ENCODE measurements around the gene DYRK1B. TPM values are rescaled to one million over a fixed set of nuclear protein-coding genes. Genes with fewer than 3 reads are reported as not detected.
A peak's percentile ranks its signal among the peaks of the same experiment; 100 is the strongest.

DYRK1B gene
- polyA plus RNA-seq, 1 donor from 2014 or later, result 11.3 TPM

DNA sequence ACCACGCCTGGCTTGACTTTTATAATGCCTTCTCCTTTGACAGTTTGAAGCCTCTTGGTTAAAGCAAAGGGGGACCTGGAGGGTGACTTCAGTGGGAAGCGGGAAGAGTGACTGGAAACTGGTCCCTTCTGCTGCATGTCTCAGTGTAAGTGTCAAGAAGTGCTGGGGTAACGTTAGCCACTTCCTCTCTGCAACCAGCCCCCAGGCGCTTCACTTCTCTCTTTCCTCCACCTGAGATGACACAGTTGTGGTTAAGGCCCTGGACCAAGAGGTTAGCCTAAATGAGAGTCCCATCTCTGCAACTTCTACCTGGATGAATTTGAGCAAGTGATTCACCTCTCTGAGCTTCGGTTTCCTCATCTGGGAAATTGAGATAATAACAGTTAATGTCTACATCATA is 39.0 kb downstream of the DYRK1B start:
- H2AFZ ChIP-seq (ENCODE audit: low read depth, low read length), result no peak overlapping the region

DNA sequence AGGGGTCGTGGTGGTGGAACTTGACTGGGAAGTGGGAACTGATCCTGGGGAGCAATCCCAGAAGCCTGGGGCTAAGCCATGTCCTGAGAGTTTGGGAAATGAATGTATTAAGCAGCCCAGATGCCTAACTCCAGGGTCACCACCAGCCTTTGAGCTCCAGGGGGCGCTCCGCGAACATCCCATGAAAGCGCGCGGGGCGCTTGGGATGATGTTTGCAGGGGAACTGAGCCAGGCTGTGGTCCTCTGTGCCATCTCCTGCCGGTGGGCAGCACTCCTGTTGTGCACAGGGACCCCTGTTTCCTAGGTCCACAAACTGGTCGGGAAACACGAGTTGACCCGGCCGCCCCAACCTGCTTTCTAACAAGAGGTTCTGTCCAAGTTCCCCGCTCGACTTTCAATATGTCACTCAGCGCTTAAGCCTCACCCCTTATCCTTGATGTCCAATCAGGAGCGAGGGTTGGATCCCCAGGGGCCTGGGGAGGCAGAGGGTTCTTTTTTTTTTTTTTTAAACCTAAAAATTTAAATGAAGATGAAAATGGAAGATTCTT is 40.9 kb downstream of the DYRK1B start:
- H3K27me3 ChIP-seq (ENCODE audit: insufficient read depth, low read depth, low read length), result no peaks in the 10 kb centered on the region
- no peaks in the 10 kb centered on the region for H4K20me1 ChIP-seq (ENCODE audit: insufficient read depth)
- peak overlapping the region; percentile 63 for H3K4me3 ChIP-seq (ENCODE audit: low read length)
- no peak overlapping the region for H3K4me2 ChIP-seq (ENCODE audit: low read length)
- no peak overlapping the region for H2AFZ ChIP-seq (ENCODE audit: low read depth, low read length)
- no peak overlapping the region for H3K27ac ChIP-seq (ENCODE audit: low read length)
- no peaks in the 10 kb centered on the region for H3K36me3 ChIP-seq (ENCODE audit: insufficient read depth, low read length)
- no peaks in the 10 kb centered on the region for H3K79me2 ChIP-seq (replicated peaks; ENCODE audit: insufficient read depth, low read length)
- TF ChIP-seq TAF1 (IDR thresholded peaks at IDR 0.05; ENCODE audit: low read depth) (no peak), POLR2AphosphoS5 (IDR thresholded peaks at IDR 0.05) (no peak), EP300 (conservative IDR thresholded peaks at IDR 0.05; ENCODE audit: poor library complexity, severe bottlenecking) (no peak), EZH2 (IDR thresholded peaks at IDR 0.05; ENCODE audit: borderline replicate concordance, insufficient read depth, low read length, poor library complexity, severe bottlenecking) (no peak), MXI1 (conservative IDR thresholded peaks at IDR 0.05; ENCODE audit: poor library complexity, severe bottlenecking) (peak; percentile 49), RAD21 (conservative IDR thresholded peaks at IDR 0.05) (peak; percentile 76), SMC3 (conservative IDR thresholded peaks at IDR 0.05; ENCODE audit: poor library complexity) (peak; percentile 78)
- TF ChIP-seq, protein P1, sequence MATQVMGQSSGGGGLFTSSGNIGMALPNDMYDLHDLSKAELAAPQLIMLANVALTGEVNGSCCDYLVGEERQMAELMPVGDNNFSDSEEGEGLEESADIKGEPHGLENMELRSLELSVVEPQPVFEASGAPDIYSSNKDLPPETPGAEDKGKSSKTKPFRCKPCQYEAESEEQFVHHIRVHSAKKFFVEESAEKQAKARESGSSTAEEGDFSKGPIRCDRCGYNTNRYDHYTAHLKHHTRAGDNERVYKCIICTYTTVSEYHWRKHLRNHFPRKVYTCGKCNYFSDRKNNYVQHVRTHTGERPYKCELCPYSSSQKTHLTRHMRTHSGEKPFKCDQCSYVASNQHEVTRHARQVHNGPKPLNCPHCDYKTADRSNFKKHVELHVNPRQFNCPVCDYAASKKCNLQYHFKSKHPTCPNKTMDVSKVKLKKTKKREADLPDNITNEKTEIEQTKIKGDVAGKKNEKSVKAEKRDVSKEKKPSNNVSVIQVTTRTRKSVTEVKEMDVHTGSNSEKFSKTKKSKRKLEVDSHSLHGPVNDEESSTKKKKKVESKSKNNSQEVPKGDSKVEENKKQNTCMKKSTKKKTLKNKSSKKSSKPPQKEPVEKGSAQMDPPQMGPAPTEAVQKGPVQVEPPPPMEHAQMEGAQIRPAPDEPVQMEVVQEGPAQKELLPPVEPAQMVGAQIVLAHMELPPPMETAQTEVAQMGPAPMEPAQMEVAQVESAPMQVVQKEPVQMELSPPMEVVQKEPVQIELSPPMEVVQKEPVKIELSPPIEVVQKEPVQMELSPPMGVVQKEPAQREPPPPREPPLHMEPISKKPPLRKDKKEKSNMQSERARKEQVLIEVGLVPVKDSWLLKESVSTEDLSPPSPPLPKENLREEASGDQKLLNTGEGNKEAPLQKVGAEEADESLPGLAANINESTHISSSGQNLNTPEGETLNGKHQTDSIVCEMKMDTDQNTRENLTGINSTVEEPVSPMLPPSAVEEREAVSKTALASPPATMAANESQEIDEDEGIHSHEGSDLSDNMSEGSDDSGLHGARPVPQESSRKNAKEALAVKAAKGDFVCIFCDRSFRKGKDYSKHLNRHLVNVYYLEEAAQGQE (IDR thresholded peaks at IDR 0.05; ENCODE audit: borderline replicate concordance), result no peak
- TF ChIP-seq, protein P2, sequence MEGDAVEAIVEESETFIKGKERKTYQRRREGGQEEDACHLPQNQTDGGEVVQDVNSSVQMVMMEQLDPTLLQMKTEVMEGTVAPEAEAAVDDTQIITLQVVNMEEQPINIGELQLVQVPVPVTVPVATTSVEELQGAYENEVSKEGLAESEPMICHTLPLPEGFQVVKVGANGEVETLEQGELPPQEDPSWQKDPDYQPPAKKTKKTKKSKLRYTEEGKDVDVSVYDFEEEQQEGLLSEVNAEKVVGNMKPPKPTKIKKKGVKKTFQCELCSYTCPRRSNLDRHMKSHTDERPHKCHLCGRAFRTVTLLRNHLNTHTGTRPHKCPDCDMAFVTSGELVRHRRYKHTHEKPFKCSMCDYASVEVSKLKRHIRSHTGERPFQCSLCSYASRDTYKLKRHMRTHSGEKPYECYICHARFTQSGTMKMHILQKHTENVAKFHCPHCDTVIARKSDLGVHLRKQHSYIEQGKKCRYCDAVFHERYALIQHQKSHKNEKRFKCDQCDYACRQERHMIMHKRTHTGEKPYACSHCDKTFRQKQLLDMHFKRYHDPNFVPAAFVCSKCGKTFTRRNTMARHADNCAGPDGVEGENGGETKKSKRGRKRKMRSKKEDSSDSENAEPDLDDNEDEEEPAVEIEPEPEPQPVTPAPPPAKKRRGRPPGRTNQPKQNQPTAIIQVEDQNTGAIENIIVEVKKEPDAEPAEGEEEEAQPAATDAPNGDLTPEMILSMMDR (IDR thresholded peaks at IDR 0.05; ENCODE audit: poor library complexity, severe bottlenecking), result peak; percentile 85
- H3K9ac ChIP-seq (ENCODE audit: low read length), result no peak overlapping the region
- H3K9me2 ChIP-seq (ENCODE audit: insufficient read depth, low read length), result no peaks in the 10 kb centered on the region
- peaks cover 4% of the 10 kb centered on the region for H3K9me3 ChIP-seq (ENCODE audit: low read length)
- H3F3A ChIP-seq (ENCODE audit: insufficient read depth, low read length, poor library complexity, severe bottlenecking), result no peaks in the 10 kb centered on the region

More for the DNA sequence above, 39.0 kb downstream of the DYRK1B start:
- Histone ChIP-seq H4K20me1 (ENCODE audit: insufficient read depth) (no peaks in the 10 kb centered on the region), H3K27me3 (ENCODE audit: insufficient read depth, low read depth, low read length) (no peaks in the 10 kb centered on the region), H3K79me2 (replicated peaks; ENCODE audit: insufficient read depth, low read length) (no peaks in the 10 kb centered on the region), H3K4me3 (ENCODE audit: low read length) (no peak overlapping the region), H3K9me2 (ENCODE audit: insufficient read depth, low read length) (no peaks in the 10 kb centered on the region), H3K9ac (ENCODE audit: low read length) (no peak overlapping the region), H3K27ac (ENCODE audit: low read length) (no peak overlapping the region), H3K4me2 (ENCODE audit: low read length) (no peak overlapping the region), H3K36me3 (ENCODE audit: insufficient read depth, low read length) (no peaks in the 10 kb centered on the region), H3K9me3 (ENCODE audit: low read length) (no peaks in the 10 kb centered on the region), H3F3A (ENCODE audit: insufficient read depth, low read length, poor library complexity, severe bottlenecking) (no peaks in the 10 kb centered on the region)
- TF ChIP-seq EP300 (conservative IDR thresholded peaks at IDR 0.05; ENCODE audit: poor library complexity, severe bottlenecking) (no peak), SMC3 (conservative IDR thresholded peaks at IDR 0.05; ENCODE audit: poor library complexity) (no peak), TAF1 (IDR thresholded peaks at IDR 0.05; ENCODE audit: low read depth) (no peak), RAD21 (conservative IDR thresholded peaks at IDR 0.05) (no peak), POLR2AphosphoS5 (IDR thresholded peaks at IDR 0.05) (no peak), MXI1 (conservative IDR thresholded peaks at IDR 0.05; ENCODE audit: poor library complexity, severe bottlenecking) (no peak), EZH2 (IDR thresholded peaks at IDR 0.05; ENCODE audit: borderline replicate concordance, insufficient read depth, low read length, poor library complexity, severe bottlenecking) (no peak)
- TF ChIP-seq, protein P1 (IDR thresholded peaks at IDR 0.05; ENCODE audit: borderline replicate concordance), result no peak
- TF ChIP-seq, protein P2 (IDR thresholded peaks at IDR 0.05; ENCODE audit: poor library complexity, severe bottlenecking), result no peak
